Endodermal cell (in vitro differentiated cells): ENCODE measurements around the gene ZNF691. TPM values are rescaled to one million over a fixed set of nuclear protein-coding genes. Genes with fewer than 3 reads are reported as not detected.

Experiments used
- DNase-seq: peaks from one replicate; pipeline ENCODE4 v3.0.0-alpha.2; 2017
- H3K27ac ChIP-seq: 2 replicates; pipeline ENCODE4 v1.5.1; 2013; ENCODE audit warnings: mild to moderate bottlenecking, low read depth, low read length, moderate library complexity
- H3K27me3 ChIP-seq: 2 replicates; pipeline ENCODE4 v1.6.1; 2013; ENCODE audit warnings: mild to moderate bottlenecking, low read length, moderate library complexity; ENCODE audit not compliant: insufficient read depth, control insufficient read depth, poor library complexity, severe bottlenecking
- H3K36me3 ChIP-seq: 2 replicates; pipeline ENCODE4 v1.7.0; 2013; ENCODE audit warnings: mild to moderate bottlenecking, low read length, moderate library complexity; ENCODE audit not compliant: control insufficient read depth, insufficient read depth
- H3K4me1 ChIP-seq: one replicate; pipeline ENCODE4 v1.7.0; 2013; ENCODE audit warnings: low read length; ENCODE audit not compliant: control insufficient read depth, insufficient read depth
- H3K4me3 ChIP-seq: 2 replicates; pipeline ENCODE4 v1.5.1; 2013; ENCODE audit warnings: mild to moderate bottlenecking, low read length, moderate library complexity
- H3K9ac ChIP-seq: 2 replicates; pipeline ENCODE4 v1.6.1; 2013; ENCODE audit warnings: mild to moderate bottlenecking, low read length, moderate library complexity; ENCODE audit not compliant: poor library complexity, severe bottlenecking; ENCODE audit errors: extremely low read depth
- H3K9me3 ChIP-seq: 2 replicates; pipeline ENCODE4 v1.6.1; 2013; ENCODE audit warnings: mild to moderate bottlenecking, low read length, moderate library complexity; ENCODE audit not compliant: control insufficient read depth
- H3K27ac Mint-ChIP-seq: 2 replicates; pipeline ENCODE4 v1.8.0; 2020; ENCODE audit warnings: mixed read lengths
- H3K27me3 Mint-ChIP-seq: 2 replicates; pipeline ENCODE4 v1.8.0; 2021; ENCODE audit warnings: mild to moderate bottlenecking, mixed read lengths; ENCODE audit not compliant: insufficient read depth
- H3K36me3 Mint-ChIP-seq: 2 replicates; pipeline ENCODE4 v1.8.0; 2020; ENCODE audit warnings: low read depth, mixed read lengths
- H3K4me1 Mint-ChIP-seq: 2 replicates; pipeline ENCODE4 v1.8.0; 2020; ENCODE audit warnings: mixed read lengths
- H3K4me3 Mint-ChIP-seq: 2 replicates; pipeline ENCODE4 v1.8.0; 2020; ENCODE audit warnings: mild to moderate bottlenecking, moderate library complexity, mixed read lengths
- H3K9me3 Mint-ChIP-seq: 2 replicates; pipeline ENCODE4 v1.8.0; 2020; ENCODE audit warnings: mild to moderate bottlenecking, mixed read lengths
- WGBS, 2 experiments: methylation state at CpG; one replicate each; pipeline versions ENCODE4 v1.1.5 to v1.1.7; 2013; ENCODE audit warnings: missing lambda C conversion rate in 2 of 2, mixed read lengths in 1 of 2; ENCODE audit not compliant: insufficient coverage in 1 of 2, insufficient read length in 1 of 2; 5-methylcytosine and 5-hydroxymethylcytosine counted together
- total RNA-seq, 2 donors: library from RNA; stranded (reverse); fragmentation: NEBNext Ultra II Directional in 1 of 2; extraction: Animal tissue kit (Norgen Biotek cat#: 25700) in 1 of 2; gene quantifications; 2 replicates in 1 of 2; 3 replicates in 1 of 2; pipeline ENCODE4 v1.2.1, GENCODE V29; 2021
- TF ChIP-seq, protein P1 (sequence below): fragments of 200-600 bp; sonication (generic); conservative IDR thresholded peaks from 2 replicates; pipeline ENCODE4 v1.5.0; 2021; ENCODE audit warnings: antibody characterized with exemption, mild to moderate bottlenecking

The ZNF691 gene
- total RNA-seq, 2 donors from 2014 or later, result 15.5 to 16.6 TPM

- no peak for DNase-seq
- Histone ChIP-seq H3K27ac (no peak overlapping the region), H3K4me1 (no peaks in the 10 kb centered on the region), H3K9ac (no peak overlapping the region), H3K4me3 (peak overlapping the region; percentile 95), H3K27me3 (no peaks in the 10 kb centered on the region), H3K36me3 (peaks cover 10% of the 10 kb centered on the region), H3K9me3 (no peaks in the 10 kb centered on the region)
- 96 to 100% methylated on average over 3 of the region's 3 CpGs for WGBS, 2 experiments
- Mint-ChIP-seq H3K9me3 (no peaks in the 10 kb centered on the region), H3K27ac (no peak overlapping the region), H3K27me3 (no peaks in the 10 kb centered on the region), H3K4me1 (peaks cover 12% of the 10 kb centered on the region), H3K4me3 (no peak overlapping the region), H3K36me3 (peaks cover 15% of the 10 kb centered on the region)
- TF ChIP-seq, protein P1, sequence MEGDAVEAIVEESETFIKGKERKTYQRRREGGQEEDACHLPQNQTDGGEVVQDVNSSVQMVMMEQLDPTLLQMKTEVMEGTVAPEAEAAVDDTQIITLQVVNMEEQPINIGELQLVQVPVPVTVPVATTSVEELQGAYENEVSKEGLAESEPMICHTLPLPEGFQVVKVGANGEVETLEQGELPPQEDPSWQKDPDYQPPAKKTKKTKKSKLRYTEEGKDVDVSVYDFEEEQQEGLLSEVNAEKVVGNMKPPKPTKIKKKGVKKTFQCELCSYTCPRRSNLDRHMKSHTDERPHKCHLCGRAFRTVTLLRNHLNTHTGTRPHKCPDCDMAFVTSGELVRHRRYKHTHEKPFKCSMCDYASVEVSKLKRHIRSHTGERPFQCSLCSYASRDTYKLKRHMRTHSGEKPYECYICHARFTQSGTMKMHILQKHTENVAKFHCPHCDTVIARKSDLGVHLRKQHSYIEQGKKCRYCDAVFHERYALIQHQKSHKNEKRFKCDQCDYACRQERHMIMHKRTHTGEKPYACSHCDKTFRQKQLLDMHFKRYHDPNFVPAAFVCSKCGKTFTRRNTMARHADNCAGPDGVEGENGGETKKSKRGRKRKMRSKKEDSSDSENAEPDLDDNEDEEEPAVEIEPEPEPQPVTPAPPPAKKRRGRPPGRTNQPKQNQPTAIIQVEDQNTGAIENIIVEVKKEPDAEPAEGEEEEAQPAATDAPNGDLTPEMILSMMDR, result no peak
Measured at GRCh38 chr1:42817976-42818375, 28.4 kb upstream of the ZNF691 start.

DNA sequence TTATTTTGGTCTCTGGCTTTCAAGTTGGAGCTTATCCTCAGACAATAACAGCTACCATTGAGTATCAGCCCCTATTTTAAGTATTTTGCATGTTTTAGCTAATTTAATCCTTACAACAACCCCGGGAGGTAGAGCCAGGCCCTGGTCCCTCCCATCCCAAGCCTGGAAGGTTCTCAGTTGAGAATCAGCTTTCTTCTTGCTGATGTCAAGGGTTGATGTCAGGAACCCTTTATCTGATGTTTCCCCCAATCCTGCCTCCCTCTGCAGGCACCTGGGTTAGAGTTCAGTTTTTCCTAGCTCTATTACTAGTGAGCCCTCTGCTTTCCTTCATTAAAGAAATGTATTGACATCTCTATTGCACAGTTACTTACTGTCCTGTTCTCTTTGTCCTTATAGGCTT lies 25.6 kb upstream of the ZNF691 start:
- no peaks in the 10 kb centered on the region for H3K9me3 Mint-ChIP-seq
- peaks cover 3% of the 10 kb centered on the region for H3K36me3 Mint-ChIP-seq
- no peaks in the 10 kb centered on the region for H3K27me3 Mint-ChIP-seq
- Histone ChIP-seq H3K27ac (no peak overlapping the region), H3K4me1 (peaks cover 2% of the 10 kb centered on the region), H3K9me3 (no peaks in the 10 kb centered on the region), H3K4me3 (no peak overlapping the region), H3K9ac (no peak overlapping the region), H3K36me3 (no peaks in the 10 kb centered on the region), H3K27me3 (no peaks in the 10 kb centered on the region)
- peaks cover 24% of the 10 kb centered on the region for H3K4me1 Mint-ChIP-seq
- peak overlapping the region; percentile 12 for H3K27ac Mint-ChIP-seq
- 57 to 75% methylated on average over 1 of the region's 1 CpG for WGBS, 2 experiments
- TF ChIP-seq, protein P1, result no peak
- H3K4me3 Mint-ChIP-seq, result no peak overlapping the region
- peak; percentile 52 for DNase-seq

DNA sequence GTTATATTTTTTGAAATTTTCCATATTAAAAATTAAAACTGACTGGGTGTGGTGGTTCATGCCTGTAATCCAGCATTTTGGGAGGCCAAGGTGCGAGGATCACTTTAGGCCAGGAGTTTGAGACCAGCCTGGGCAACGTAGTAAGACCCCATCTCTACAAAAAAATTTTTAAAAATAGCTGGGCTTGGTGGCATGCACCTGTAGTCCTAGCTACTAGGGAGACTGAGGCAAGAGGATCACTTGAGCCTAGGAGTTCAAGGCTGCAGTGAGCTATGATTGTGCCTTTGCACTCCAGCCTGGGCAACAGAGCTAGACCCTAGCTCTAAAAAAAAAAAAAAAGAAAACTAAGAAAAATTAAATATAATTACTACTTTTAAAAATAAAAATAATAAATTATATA lies 24.7 kb upstream of the ZNF691 start:
- no peaks in the 10 kb centered on the region for H3K36me3 Mint-ChIP-seq
- H3K9me3 ChIP-seq, result no peaks in the 10 kb centered on the region
- no peaks in the 10 kb centered on the region for H3K27me3 ChIP-seq
- 96% methylated on average over 2 of the region's 2 CpGs; no CpG with 5 or more reads in 1 of the 2 experiments for WGBS, 2 experiments
- H3K27me3 Mint-ChIP-seq, result no peaks in the 10 kb centered on the region
- H3K4me1 ChIP-seq, result peaks cover 3% of the 10 kb centered on the region
- H3K4me1 Mint-ChIP-seq, result peaks cover 21% of the 10 kb centered on the region
- no peak overlapping the region for H3K27ac Mint-ChIP-seq
- H3K36me3 ChIP-seq, result no peaks in the 10 kb centered on the region
- no peak overlapping the region for H3K9ac ChIP-seq
- TF ChIP-seq, protein P1, result no peak
- no peak overlapping the region for H3K27ac ChIP-seq
- no peak for DNase-seq
- H3K4me3 Mint-ChIP-seq, result no peak overlapping the region
- H3K4me3 ChIP-seq, result no peak overlapping the region
- no peaks in the 10 kb centered on the region for H3K9me3 Mint-ChIP-seq
